22Rv1 (cell line): ENCODE results near the gene ANKRD33B.

Source experiments
- CTCF ChIP-seq: fragments of 450-650 bp; IDR thresholded peaks from 2 replicates; pipeline ENCODE4 v1.5.1; 2017; ENCODE audit warnings: mild to moderate bottlenecking
- ZFX ChIP-seq: fragments of 450-650 bp; IDR thresholded peaks from 2 replicates; pipeline ENCODE4 v1.6.1; 2017; ENCODE audit warnings: antibody characterized with exemption, borderline replicate concordance

- TF ChIP-seq CTCF (no peak), ZFX (no peak)
These were observed 48.4 kb upstream of the ANKRD33B start for GRCh38 chr5:10515492-10515891.
